AG09309 (cell line): ENCODE data around the gene GNA12.

Source experiments
- DNase-seq: peaks from one replicate; pipeline ENCODE4 v3.0.0-alpha.2; 2010; ENCODE audit warnings: low read depth
- H3K4me3 ChIP-seq: 2 replicates; pipeline ENCODE4 v1.5.1; 2011; ENCODE audit warnings: mild to moderate bottlenecking, low read depth, low read length, moderate library complexity; ENCODE audit not compliant: control insufficient read depth
- TF ChIP-seq, protein P1 (sequence below): IDR thresholded peaks from 2 replicates; pipeline ENCODE4 v1.5.1; 2011; ENCODE audit warnings: mild to moderate bottlenecking, low read depth, low read length, inconsistent platforms; ENCODE audit not compliant: insufficient read depth, control insufficient read depth; ENCODE audit errors: missing control alignments

GNA12 gene

DNA sequence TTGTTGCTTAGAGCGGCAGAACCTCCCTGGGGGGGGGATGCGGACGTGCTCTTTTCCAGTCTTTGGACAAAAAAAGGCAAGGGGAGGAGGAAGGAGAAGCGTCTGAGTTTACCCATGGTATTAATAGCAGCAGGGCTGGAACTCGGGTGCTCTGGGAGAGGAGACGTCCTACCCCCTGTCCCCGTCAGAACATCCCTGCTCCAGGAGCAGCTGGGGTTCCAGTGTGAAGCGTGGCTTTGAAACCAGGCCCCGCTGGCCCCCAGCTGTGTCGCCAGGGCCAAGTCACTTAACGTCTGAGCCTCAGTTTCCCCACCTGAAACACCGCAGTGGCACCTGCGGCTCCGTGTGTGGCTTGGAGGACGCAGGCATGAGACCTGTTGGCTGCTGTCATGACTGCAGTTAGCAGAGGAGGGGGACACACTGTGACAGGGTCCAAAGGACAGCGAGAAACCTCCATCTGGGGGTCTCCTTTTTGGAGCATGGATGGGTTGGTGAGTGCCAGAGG lies 154.7 kb downstream of the GNA12 start:
- TF ChIP-seq, protein P1, sequence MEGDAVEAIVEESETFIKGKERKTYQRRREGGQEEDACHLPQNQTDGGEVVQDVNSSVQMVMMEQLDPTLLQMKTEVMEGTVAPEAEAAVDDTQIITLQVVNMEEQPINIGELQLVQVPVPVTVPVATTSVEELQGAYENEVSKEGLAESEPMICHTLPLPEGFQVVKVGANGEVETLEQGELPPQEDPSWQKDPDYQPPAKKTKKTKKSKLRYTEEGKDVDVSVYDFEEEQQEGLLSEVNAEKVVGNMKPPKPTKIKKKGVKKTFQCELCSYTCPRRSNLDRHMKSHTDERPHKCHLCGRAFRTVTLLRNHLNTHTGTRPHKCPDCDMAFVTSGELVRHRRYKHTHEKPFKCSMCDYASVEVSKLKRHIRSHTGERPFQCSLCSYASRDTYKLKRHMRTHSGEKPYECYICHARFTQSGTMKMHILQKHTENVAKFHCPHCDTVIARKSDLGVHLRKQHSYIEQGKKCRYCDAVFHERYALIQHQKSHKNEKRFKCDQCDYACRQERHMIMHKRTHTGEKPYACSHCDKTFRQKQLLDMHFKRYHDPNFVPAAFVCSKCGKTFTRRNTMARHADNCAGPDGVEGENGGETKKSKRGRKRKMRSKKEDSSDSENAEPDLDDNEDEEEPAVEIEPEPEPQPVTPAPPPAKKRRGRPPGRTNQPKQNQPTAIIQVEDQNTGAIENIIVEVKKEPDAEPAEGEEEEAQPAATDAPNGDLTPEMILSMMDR: no peak
- peak overlapping the region; percentile 49 for H3K4me3 ChIP-seq
- no peak for DNase-seq

DNA sequence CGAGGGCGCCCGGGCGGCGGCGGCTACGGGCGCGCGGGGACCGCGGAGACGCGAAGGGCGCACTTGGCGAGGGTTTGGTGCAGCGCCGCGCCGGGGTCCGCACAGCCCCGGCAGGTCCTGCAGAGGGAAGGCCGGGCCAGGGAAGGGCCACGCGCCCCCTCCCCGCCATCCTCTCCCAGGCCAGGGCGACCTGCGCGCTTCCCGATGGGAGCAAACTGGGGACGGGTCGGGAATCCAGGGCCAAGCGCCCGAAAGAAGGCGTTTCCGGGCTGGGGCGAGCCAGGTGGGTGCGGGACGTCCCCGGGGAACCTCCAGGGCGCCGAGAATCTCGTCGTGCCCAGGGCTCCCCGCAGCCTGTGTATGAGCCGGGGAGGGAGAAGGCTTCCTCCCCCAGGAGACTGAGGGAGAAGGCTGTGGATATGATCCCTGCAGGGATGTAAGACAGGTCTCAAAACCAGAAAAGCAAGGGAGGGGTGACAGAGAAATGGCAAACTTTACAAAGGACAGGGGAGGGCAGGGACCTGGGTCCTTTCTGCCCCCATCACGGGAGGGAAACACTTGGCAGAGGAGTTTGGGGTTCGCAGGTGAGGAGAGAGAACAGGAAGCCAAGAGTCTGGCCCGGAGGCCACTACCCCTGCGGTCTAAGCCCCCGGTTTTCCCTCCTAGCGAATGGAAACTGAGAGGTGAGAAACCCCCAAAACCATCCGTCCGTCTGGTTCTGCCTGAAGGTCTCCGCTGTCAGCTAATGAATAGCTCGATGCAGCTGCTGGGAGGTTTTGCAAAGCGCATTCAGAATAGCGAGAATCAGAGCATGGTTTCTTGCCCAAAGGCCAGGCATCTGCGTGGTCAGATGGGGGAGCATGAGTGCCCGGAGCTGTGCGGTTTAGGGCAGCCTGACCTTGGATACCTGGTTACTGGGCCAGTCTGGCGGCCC lies 155.4 kb downstream of the GNA12 start:
- peak overlapping the region; percentile 49 for H3K4me3 ChIP-seq
- DNase-seq: no peak
- TF ChIP-seq, protein P1: no peak

DNA sequence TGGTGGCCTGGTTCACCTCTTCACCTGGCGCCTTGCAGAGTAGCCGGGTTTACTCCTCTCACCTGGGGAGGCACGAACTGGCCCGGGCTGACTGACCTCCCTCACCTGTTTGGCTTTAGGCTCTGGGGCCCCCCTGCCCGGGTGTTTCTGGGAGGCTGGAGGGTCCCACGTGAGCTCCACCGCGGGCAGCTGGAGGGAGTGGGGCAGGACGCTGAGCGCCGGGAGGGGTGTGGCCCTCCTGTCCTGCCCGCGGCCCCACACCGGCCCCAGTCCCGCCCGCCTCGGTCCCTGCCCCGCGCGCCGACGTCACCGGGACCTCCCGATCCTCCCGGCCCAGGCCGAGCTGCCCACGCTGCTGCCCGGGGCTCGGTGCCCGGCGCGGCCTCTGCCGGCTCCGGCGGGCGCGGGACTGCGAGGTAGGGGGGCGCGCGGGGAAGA lies 156.2 kb downstream of the GNA12 start, which contains the start of gene AMZ1:
AMZ1 (plus strand) TSS at position 322 of the 438 bp plus-strand sequence. CDS start 12,250 bp downstream, outside the sequence.
- H3K4me3 ChIP-seq: peak within 1 kb of the TSS; percentile 49
- TF ChIP-seq, protein P1: no peak
- no peak for DNase-seq

DNA sequence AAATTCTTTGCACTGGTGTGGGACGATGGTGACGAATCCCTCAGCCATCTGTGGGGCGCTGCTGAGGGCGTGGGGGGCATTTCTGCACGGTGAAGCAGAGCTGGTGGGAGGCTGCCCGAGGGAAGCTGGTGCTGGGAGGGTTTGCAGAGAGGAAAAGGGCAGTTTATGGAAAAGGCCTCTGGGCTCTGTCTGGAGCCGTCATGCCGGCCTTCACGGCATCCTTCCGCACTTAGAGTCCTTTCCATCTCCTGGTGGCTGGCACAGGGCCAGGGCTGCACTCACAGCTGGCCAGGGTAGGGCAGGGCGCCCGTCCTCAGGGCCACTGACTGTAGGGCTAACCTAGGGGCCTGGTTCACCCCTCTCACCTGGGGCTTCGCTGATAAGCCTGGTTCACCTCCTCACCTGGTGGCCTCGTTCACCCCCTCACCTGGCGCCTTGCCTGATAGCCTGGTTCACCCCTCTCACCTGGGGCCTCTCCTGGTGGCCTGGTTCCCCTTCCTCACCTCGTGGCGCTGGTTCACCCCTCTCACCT lies 156.7 kb downstream of the GNA12 start:
- peak overlapping the region; percentile 49 for H3K4me3 ChIP-seq
- DNase-seq: no peak
- TF ChIP-seq, protein P1: no peak

DNA sequence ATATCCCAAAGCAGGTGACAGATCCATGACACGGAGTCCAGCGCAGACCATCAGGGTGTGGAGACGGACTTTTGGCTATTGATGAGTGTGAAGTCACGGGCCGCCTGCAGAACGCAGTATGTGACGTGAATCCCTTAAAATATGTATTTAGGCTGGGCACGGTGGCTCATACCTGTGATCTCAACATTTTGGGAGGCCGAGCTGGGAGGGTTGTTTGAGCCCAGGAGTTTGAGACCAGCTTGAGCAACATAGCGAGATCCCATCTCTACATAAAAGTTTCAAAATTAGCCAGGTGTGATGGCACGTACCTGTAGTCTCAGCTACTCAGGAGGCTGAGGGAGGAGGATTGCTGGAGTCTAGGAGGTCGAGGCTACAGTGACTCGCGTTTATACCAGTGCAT lies 158.0 kb downstream of the GNA12 start:
- TF ChIP-seq, protein P1: no peak
- H3K4me3 ChIP-seq: no peak overlapping the region
- no peak for DNase-seq

DNA sequence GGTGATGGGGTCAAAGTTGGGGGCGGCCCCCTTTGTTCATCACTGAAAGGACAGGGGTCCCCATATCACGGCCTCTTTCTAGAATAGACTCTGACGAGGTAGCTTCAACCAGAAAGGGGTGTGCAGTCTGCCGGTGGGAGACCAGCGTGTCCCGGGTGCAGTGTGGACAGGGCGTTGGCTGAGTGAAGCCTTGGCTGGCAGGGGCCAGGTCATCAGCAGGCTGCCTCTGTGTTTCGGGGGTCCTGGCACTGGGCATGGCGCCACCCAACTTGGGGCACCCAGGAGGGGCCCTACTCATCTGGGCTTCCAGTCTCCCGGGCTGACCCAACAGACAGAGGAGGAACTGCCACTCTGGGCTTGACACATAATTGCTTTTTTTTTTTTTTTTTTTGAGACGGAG lies 159.6 kb downstream of the GNA12 start:
- no peak for DNase-seq
- TF ChIP-seq, protein P1: no peak

More for the DNA sequence above, 159.6 kb downstream of the GNA12 start:
- no peak overlapping the region for H3K4me3 ChIP-seq
